Stimulated activated CD8-positive, alpha-beta memory T cell treated with anti-CD3 and anti-CD28 coated beads, Interleukin-15, amount 100 ng/mL, for 4 hours (primary cell): Measurements from ENCODE around the gene SLC30A7.

Source experiments
- DNase-seq, 2 donors: peaks; one replicate each; pipeline ENCODE4 v3.0.0-alpha.2; 2020; ENCODE audit warnings: low read depth in 2 of 2

Gene SLC30A7

GRCh38 chr1:100979631-100980030, 83.7 kb downstream of the SLC30A7 start:
- DNase-seq: no peak

GRCh38 chr1:100982793-100983192, 86.9 kb downstream of the SLC30A7 start:
- no peak for DNase-seq

- DNase-seq: no peak
Measured at GRCh38 chr1:100988121-100988520, 92.2 kb downstream of the SLC30A7 start.

- no peak for DNase-seq
Measured at GRCh38 chr1:100989306-100990077, 93.6 kb downstream of the SLC30A7 start.

- no peak for DNase-seq
Measured at GRCh38 chr1:100995198-100995988, 99.5 kb downstream of the SLC30A7 start.

- no peak for DNase-seq
Measured at GRCh38 chr1:100998426-100998825, 102.5 kb downstream of the SLC30A7 start.

- DNase-seq: no peak
Measured at GRCh38 chr1:101000131-101000873, 104.4 kb downstream of the SLC30A7 start.

- DNase-seq: no peak
Measured at GRCh38 chr1:101002551-101002950, 106.7 kb downstream of the SLC30A7 start.

GRCh38 chr1:101003012-101003650, 107.2 kb downstream of the SLC30A7 start:
- no peak for DNase-seq

- DNase-seq: no peak
Measured at GRCh38 chr1:101004061-101004460, 108.2 kb downstream of the SLC30A7 start.

- DNase-seq: no peak
Measured at GRCh38 chr1:101004670-101005069, 108.8 kb downstream of the SLC30A7 start.

GRCh38 chr1:101005183-101005582, 109.3 kb downstream of the SLC30A7 start:
- DNase-seq: no peak

- no peak for DNase-seq
Measured at GRCh38 chr1:101005871-101006270, 110.0 kb downstream of the SLC30A7 start.

GRCh38 chr1:101006553-101006952, 110.7 kb downstream of the SLC30A7 start:
- no peak for DNase-seq

- no peak for DNase-seq
Measured at GRCh38 chr1:101008229-101008834, 112.4 kb downstream of the SLC30A7 start.

- no peak for DNase-seq
Measured at GRCh38 chr1:101013776-101014175, 117.9 kb downstream of the SLC30A7 start.

GRCh38 chr1:101017448-101017847, 121.6 kb downstream of the SLC30A7 start:
- no peak for DNase-seq

GRCh38 chr1:101022294-101022693, 126.4 kb downstream of the SLC30A7 start:
- DNase-seq: no peak

- peak in 1 of 2 donors; percentile 4 for DNase-seq
Measured at GRCh38 chr1:101025283-101025656, 129.4 kb downstream of the SLC30A7 start.

- peak; percentile 77 to 85 for DNase-seq
Measured at GRCh38 chr1:101025657-101026429, 130.0 kb downstream of the SLC30A7 start, which contains the start of gene DPH5. DPH5 (minus strand) TSS chr1:101025784; CDS start chr1:101025443, 341 bp downstream.

- DNase-seq: no peak
Measured at GRCh38 chr1:101026430-101026788, 130.5 kb downstream of the SLC30A7 start.
